Activated CD8-positive, alpha-beta memory T cell treated with anti-CD3 and anti-CD28 coated beads for 1 hour (primary cell): Measurements from ENCODE around the gene GLB1L3.
"Not testable (repeated sequence)": the region's sequence is repeated elsewhere in the genome, so short reads cannot be mapped to it uniquely, and the experiment has no call there.

Experiments used
- DNase-seq, 2 donors: peaks; one replicate each; pipeline ENCODE4 v3.0.0-alpha.2; 2020; ENCODE audit warnings: low read depth in 1 of 2; ENCODE audit errors: extremely low read depth in 1 of 2

The GLB1L3 gene

GRCh38 chr11:134294664-134295063, 18.5 kb downstream of the GLB1L3 start:
- no peak for DNase-seq

DNA sequence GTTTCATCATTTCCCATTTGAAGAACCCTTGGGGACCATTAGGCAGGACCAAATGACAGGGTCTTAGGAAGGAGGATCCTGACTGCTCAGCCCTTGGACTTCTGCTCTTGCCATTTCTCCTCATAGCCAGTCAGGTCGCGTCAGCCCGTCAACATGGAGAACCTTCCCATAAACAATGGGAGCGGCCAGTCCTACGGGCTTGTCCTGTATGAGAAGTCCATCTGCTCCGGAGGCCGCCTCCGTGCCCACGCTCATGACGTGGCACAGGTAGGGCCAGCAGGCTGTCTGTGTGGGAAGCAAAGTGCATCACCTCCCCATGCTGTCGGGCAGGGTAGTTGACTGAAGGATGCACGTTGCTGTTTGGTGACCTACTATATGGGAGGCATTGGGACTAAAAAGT, 36.0 kb downstream of the GLB1L3 start:
- no peak for DNase-seq

DNA sequence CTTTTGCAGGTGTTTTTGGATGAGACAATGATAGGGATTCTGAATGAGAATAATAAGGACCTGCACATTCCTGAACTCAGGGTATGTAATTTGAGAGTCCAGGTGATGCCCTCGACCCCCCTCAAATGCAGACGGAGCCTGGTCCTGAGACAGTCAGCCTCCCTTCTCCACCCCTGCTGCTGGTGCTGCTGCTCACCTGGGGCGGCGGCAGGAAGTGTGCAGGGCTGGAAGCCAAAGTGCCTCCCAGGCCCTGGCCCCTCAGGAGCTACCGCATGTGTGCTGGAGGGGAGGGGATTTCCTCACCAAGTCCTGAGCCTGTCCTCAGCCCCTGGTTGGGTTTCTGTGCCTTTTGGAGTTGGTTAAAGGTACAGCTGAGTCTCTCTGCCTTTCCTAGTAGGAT, 36.6 kb downstream of the GLB1L3 start:
- DNase-seq, result no peak

GRCh38 chr11:134313379-134313778, 37.2 kb downstream of the GLB1L3 start:
- DNase-seq, result no peak

GRCh38 chr11:134313821-134314607, 37.8 kb downstream of the GLB1L3 start:
- no peak for DNase-seq

- DNase-seq, result no peak
Observed at GRCh38 chr11:134317103-134317502, 40.9 kb downstream of the GLB1L3 start.

GRCh38 chr11:134321373-134321772, 45.2 kb downstream of the GLB1L3 start:
- not testable (repeated sequence) for DNase-seq

DNA sequence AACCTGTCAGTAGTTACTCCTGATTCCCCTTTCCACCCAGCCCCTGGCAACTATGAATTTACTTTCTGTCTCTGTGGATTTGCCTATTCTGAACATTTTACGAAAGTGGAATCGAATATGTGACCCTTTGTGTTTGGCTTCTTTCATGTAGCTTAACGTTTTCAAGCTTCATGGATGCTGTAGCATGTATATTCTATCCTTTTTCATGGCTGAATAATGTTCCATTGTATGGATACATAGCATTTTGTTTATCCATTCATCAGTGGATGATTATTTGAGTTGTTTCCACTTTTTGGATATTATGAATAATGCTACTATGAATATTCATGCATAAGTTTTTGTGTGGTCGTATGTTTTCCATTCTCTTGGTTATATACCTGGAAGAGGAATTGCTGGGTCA, 46.4 kb downstream of the GLB1L3 start:
- no peak for DNase-seq

DNA sequence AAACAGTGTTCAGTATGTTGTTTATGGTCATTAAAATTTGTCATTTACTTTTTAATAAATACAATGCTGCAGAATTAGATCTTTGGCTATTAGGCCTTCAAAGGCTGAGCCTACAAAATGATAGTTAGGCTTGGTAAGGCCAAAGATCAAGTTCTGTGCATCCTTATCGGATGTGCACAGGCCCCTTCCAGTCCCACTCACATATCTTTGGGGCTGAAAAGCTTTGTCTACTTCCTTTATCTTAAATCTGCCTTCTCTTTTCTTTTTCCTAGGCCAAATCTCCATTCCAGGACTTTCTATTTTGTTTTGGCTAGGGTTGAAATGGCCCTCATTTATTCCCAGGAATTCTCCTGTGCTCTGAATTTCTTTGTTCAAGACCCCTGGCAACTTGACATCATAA, 52.3 kb downstream of the GLB1L3 start:
- no peak for DNase-seq

GRCh38 chr11:134330611-134331353, 54.6 kb downstream of the GLB1L3 start:
- DNase-seq, result no peak

- peak; percentile 42 to 73 for DNase-seq
Observed at GRCh38 chr11:134331354-134332188, 55.4 kb downstream of the GLB1L3 start, which contains the start of gene GLB1L2. TSS of gene GLB1L2 (plus strand) at chr11:134331988. CDS start at chr11:134332062, 74 bp downstream.

- peak in 1 of 2 donors; percentile 11 for DNase-seq
Observed at GRCh38 chr11:134332189-134332631, 56.0 kb downstream of the GLB1L3 start.

DNA sequence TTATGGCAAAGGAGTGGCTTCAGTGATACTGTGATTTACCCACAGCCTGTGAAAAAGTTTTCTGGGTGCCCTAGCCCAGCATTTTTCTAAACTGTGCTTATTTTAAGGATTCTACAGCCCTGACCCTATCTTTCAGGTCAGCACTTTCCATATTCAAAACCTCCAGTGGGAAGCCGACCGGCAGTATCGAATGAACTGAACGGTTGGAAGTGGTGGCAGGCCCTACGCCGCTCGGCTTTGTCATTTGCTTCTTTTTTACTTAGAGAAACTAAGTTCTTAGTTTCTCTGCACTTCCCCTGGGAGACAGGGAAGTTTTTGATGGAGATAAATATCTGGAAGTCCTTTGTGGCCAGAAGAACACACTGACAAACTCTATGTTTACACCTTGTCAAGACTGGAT, 56.6 kb downstream of the GLB1L3 start:
- no peak for DNase-seq

- no peak for DNase-seq
Observed at GRCh38 chr11:134333312-134333711, 57.1 kb downstream of the GLB1L3 start.

DNA sequence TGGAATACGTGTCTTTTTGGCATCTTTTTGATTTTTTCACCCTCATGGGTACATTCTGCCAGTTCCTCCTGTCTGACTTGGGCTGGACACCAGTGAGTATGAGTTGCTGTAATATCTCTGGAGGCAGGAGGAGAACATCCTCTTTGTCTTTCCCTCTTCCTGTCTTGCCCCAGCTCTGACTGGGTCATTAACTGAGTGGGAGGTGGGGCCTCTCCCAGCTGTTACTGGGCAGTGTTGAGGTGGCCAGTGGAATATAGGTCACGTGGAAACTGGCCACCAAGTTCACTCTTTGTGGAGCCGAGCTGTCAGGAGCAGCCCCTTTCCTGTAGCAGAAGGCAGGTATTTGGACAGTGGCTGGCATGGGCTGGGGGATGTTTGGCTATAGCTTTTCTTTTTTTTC, 57.8 kb downstream of the GLB1L3 start:
- DNase-seq, result no peak

GRCh38 chr11:134334796-134335571, 58.8 kb downstream of the GLB1L3 start:
- no peak for DNase-seq

GRCh38 chr11:134337051-134337450, 60.9 kb downstream of the GLB1L3 start:
- no peak for DNase-seq

- no peak for DNase-seq
Observed at GRCh38 chr11:134338068-134338467, 61.9 kb downstream of the GLB1L3 start.

DNA sequence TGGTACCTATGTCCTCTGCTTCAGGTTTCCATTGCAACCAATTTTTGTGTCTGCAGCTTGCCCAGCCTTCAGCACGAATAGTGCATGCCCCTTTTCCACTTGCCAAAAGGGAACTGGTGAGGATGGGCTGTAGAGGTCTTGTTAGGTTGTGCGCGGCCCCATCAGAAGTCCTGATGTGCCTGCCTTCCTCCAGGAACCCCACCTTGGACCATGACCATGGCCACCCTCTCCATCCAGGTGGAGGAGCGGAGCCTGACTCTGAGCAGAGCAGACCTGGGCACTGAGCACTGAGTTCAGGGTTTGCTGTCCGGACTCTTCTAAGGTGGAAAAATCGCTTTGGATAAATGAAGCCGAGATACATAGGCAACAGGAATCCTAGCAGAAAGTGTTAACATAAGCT, 62.5 kb downstream of the GLB1L3 start:
- DNase-seq, result no peak

DNA sequence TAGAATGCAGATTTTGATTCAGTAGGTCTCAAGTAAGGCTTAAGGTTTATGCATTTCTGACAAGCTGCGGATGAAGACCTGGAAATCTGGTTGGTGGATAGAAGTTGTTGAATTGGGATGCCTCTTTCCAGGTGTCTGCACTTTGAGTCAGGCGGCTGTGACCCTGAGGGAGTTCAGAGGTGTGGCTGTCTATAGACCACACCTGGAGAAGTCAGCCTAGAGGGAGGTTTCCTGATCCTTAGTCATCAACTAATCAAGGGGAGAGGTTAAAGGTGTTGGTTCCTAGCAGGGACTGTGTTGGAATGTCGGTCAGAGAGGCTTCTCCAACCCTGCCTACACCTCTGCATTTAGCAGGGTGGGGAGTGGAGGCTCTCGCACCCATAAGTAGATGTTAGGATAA, 63.6 kb downstream of the GLB1L3 start:
- DNase-seq, result no peak
